ENCODE measurements around the gene NFATC2. TPM values are rescaled to one million over a fixed set of nuclear protein-coding genes. Genes with fewer than 3 reads are reported as not detected.
A peak's percentile ranks its signal among the peaks of the same experiment; 100 is the strongest.

The NFATC2 gene
- total RNA-seq, 1 donor from 2014 or later: 4.2 TPM

DNA sequence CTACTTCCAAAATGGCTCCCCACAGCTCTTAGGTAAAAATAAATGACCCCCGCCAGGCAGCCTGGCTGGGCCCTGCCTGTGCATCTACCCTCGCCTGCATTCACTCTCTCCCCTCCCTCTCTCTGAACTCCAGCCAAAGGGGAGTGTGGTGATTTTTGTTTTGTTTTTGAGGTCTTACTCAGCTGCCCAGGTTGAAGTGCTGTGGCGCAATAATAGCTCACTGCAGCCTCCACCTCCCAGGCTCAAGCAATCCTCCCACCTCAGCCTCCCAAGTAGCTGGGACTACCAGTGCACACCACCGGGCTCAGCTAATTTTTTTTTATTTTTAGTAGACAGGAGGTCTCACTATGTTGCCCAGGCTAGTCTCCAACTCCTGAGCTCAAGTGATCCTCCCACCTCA lies 15.8 kb downstream of the NFATC2 start:
- no peaks in the 10 kb centered on the region for H3K36me3 ChIP-seq
- no peak overlapping the region for H3K4me3 ChIP-seq
- intact Hi-C loops (cut with micrococcal nuclease): no loop called here
- TF ChIP-seq, protein P1, sequence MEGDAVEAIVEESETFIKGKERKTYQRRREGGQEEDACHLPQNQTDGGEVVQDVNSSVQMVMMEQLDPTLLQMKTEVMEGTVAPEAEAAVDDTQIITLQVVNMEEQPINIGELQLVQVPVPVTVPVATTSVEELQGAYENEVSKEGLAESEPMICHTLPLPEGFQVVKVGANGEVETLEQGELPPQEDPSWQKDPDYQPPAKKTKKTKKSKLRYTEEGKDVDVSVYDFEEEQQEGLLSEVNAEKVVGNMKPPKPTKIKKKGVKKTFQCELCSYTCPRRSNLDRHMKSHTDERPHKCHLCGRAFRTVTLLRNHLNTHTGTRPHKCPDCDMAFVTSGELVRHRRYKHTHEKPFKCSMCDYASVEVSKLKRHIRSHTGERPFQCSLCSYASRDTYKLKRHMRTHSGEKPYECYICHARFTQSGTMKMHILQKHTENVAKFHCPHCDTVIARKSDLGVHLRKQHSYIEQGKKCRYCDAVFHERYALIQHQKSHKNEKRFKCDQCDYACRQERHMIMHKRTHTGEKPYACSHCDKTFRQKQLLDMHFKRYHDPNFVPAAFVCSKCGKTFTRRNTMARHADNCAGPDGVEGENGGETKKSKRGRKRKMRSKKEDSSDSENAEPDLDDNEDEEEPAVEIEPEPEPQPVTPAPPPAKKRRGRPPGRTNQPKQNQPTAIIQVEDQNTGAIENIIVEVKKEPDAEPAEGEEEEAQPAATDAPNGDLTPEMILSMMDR (IDR thresholded peaks at IDR 0.05; ENCODE audit: borderline replicate concordance): no peak
- H3K9me3 ChIP-seq (replicated peaks): no peaks in the 10 kb centered on the region
- H3K27ac ChIP-seq (replicated peaks): no peak overlapping the region
- no peaks in the 10 kb centered on the region for H3K27me3 ChIP-seq (ENCODE audit: low read depth)
- peaks cover 32% of the 10 kb centered on the region for H3K4me1 ChIP-seq
- DNase-seq: no peak

DNA sequence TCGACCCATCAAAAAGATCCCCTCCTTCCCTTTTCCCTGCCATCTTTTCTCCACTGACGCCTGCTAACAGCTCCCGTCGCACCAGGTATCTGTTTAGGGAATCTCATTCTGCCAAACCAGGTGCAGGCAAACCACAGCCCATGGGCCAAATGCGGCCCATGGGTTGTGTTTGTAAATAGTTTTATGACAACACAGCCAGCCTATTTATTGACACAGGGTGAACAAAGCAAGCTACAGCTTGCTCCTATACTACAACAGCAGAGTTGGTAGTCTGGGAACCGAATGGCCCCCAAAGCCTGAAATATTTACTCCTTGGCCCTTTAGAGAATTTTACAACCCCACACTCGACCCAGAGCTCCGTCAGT lies 16.4 kb downstream of the NFATC2 start:
- no peaks in the 10 kb centered on the region for H3K27me3 ChIP-seq (ENCODE audit: low read depth)
- TF ChIP-seq, protein P1 (IDR thresholded peaks at IDR 0.05; ENCODE audit: borderline replicate concordance): no peak
- no peaks in the 10 kb centered on the region for H3K36me3 ChIP-seq
- no peak for DNase-seq
- peaks cover 32% of the 10 kb centered on the region for H3K4me1 ChIP-seq
- H3K4me3 ChIP-seq: peak overlapping the region; percentile 32
- H3K9me3 ChIP-seq (replicated peaks): no peaks in the 10 kb centered on the region
- intact Hi-C loops (cut with micrococcal nuclease): no loop called here
- H3K27ac ChIP-seq (replicated peaks): no peak overlapping the region

DNA sequence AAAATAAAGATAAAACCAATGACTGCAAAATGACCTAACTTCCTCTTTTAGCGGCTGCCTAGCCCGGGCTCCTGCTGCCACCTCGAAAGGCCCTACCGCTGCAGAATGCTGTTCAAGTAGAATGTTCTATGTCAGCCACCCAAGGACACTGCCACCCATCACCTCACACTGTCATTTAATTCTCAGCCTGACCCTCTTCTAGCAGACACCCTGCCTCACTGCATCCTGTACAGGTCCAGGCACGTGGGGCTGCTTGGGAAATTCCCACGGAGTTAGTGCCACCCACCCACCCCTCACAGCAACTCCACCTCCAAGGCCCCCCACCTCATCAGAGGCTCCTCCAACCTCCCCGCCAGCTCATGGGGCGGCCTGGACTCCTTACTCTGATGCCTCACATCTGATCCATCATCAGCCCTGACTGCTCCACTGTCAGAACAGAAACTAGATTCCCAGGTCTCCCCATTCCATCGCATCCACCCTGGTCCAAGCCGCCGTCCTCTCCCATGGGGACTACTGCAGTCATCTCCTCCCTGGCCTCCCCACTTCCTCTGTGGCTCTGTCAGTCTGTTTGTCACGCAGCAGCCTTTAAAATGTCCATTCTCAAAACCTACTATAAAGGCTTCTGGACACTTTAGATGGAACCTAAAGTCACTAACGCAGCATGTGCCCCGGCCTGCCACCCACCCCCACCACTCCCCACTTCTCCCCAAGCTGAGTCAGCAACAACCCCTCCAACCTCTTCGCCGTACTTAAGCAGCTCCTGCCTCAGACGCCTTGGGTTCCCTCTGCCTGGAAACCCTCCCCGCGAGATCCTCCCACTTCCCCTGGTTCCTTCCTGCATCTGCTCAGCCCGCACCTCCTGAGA lies 17.0 kb downstream of the NFATC2 start:
- no peak for DNase-seq
- intact Hi-C loops (cut with micrococcal nuclease): no loop called here

DNA sequence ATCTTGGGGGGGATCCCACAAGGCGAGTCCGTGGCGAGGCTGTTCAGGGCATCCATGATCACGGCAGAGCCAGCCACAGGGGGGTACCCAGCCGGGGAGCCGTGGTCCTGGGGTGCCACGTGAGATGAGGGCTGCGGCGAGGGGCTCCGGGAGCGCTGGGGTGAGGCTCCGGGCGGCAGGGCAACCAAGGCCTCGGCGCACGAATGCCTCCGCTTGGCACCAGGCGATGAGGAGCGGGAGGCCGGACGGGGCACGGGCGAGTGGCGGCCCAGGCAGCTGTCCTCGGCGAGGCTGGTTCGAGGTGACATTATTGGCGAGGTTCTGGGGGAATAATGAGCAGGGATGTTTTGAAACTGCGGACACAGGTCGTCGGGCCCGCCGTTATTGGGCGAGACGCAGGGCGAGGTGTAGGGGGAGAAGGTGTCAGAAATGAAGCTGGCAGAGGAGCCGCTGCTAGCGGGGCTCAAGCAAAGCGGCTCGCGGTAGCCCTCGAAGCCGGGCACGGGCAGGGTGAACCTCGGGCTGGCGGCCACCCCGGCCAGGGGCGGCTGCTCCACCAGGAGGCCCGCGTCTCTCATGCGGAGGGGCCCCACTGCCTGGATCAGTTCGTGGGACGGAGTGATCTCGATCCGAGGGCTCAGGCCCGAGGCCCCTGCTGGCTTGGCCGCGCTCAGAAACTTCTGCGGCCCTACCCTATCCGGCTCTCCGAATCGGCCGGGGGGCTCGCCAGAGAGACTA lies 19.1 kb downstream of the NFATC2 start:
- H3K36me3 ChIP-seq: no peaks in the 10 kb centered on the region
- peaks cover 17% of the 10 kb centered on the region for H3K4me1 ChIP-seq
- TF ChIP-seq, protein P1 (IDR thresholded peaks at IDR 0.05; ENCODE audit: borderline replicate concordance): no peak
- H3K27ac ChIP-seq (replicated peaks): no peak overlapping the region
- no peak for DNase-seq
- no peak overlapping the region for H3K4me3 ChIP-seq
- H3K27me3 ChIP-seq (ENCODE audit: low read depth): no peaks in the 10 kb centered on the region
- intact Hi-C loops (cut with micrococcal nuclease): no loop called here
- no peaks in the 10 kb centered on the region for H3K9me3 ChIP-seq (replicated peaks)

More for the DNA sequence above, 17.0 kb downstream of the NFATC2 start:
- H3K27ac ChIP-seq (replicated peaks): peak overlapping the region; percentile 16
- H3K4me3 ChIP-seq: peak overlapping the region; percentile 32
- H3K4me1 ChIP-seq: peaks cover 32% of the 10 kb centered on the region
- no peaks in the 10 kb centered on the region for H3K9me3 ChIP-seq (replicated peaks)
- TF ChIP-seq, protein P1 (IDR thresholded peaks at IDR 0.05; ENCODE audit: borderline replicate concordance): no peak
- H3K27me3 ChIP-seq (ENCODE audit: low read depth): no peaks in the 10 kb centered on the region
- H3K36me3 ChIP-seq: no peaks in the 10 kb centered on the region

DNA sequence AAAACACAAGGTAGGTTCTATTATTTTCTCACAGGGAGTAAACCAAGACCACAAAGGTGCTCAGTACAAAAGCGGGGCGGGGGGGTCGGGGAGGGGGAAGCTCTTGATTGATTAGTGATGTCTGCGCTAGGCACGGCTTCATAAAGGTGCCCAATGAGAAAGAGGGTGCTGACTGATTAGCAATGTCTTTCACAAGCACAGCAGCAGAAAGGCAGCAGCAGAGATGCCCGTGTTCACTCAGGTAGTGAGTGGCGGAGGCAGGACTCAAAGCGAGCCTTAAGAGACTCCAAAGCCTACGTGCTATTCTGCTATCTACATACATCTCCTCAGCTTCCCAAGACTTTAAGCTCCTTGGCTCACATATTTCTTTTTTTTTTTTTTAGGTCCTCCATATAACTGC lies 20.3 kb downstream of the NFATC2 start:
- no peak for DNase-seq
- H3K27ac ChIP-seq (replicated peaks): no peak overlapping the region
- H3K27me3 ChIP-seq (ENCODE audit: low read depth): no peaks in the 10 kb centered on the region
- H3K36me3 ChIP-seq: no peaks in the 10 kb centered on the region
- TF ChIP-seq, protein P1 (IDR thresholded peaks at IDR 0.05; ENCODE audit: borderline replicate concordance): no peak
- intact Hi-C loops (cut with micrococcal nuclease): no loop called here
- peaks cover 17% of the 10 kb centered on the region for H3K4me1 ChIP-seq
- no peaks in the 10 kb centered on the region for H3K9me3 ChIP-seq (replicated peaks)
- no peak overlapping the region for H3K4me3 ChIP-seq
